GM12891 (cell line): ENCODE results near the gene ARHGEF1.

Experiments
- PAX5 ChIP-seq: IDR thresholded peaks from 2 replicates; pipeline ENCODE4 v1.6.1; 2011; ENCODE audit warnings: low read length, moderate library complexity, mild to moderate bottlenecking; ENCODE audit not compliant: insufficient read depth, severe bottlenecking
- POLR2A ChIP-seq: IDR thresholded peaks from 2 replicates; pipeline ENCODE4 v1.6.1; 2011; ENCODE audit warnings: low read depth, low read length, control low read depth
- POLR2AphosphoS5 ChIP-seq: IDR thresholded peaks from 2 replicates; pipeline ENCODE4 v1.6.1; 2011; ENCODE audit warnings: low read depth, low read length, control low read depth
- POU2F2 ChIP-seq: IDR thresholded peaks from 2 replicates; pipeline ENCODE4 v1.6.1; 2011; ENCODE audit warnings: low read depth, mild to moderate bottlenecking, control low read depth, low read length, moderate library complexity
- SPI1 ChIP-seq: IDR thresholded peaks from 2 replicates; pipeline ENCODE4 v1.6.1; 2011; ENCODE audit warnings: low read depth, low read length, control low read depth
- TAF1 ChIP-seq: IDR thresholded peaks from 2 replicates; pipeline ENCODE4 v1.6.1; 2011; ENCODE audit warnings: low read depth, low read length, control low read depth

DNA sequence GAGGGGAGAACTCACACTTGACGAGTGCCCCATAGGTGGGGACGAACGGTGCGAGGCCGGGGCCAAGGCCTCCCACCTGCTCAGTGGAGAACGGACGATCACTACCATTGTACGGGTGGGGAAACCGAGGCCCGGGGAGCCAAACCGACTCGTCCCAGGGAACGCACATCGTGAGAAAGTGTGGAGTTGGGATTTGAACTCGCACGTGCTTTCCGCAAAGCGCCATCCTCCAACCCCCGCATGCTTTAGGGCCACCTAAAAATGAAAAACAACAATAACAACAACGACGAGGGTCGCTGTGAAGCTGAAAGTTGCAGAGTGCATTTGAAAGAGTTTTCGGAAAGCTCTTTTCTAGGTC, 458 bp downstream of the ARHGEF1 start:
- no peak for TF ChIP-seq TAF1
- TF ChIP-seq POLR2A: no peak; the same call in 1 of the 2 replicates
- TF ChIP-seq POLR2AphosphoS5: no peak
- no peak for TF ChIP-seq SPI1
- TF ChIP-seq POU2F2: no peak
- TF ChIP-seq PAX5: no peak
